Globus pallidus (tissue), 1 donor: Measurements from ENCODE around the gene CRACR2A.

Experiments used
- DNase-seq: peaks from one replicate; pipeline ENCODE4 v3.0.0-alpha.2; 2015; ENCODE audit warnings: low spot score

The CRACR2A gene

GRCh38 chr12:3752741-3753486 lies at the start of gene CRACR2A:
TSS of gene CRACR2A (minus strand) at chr12:3753109. CDS start at chr12:3696999, 56,110 bp downstream.
- DNase-seq: peak; percentile 10

- DNase-seq: no peak
Measured at GRCh38 chr12:3797531-3798048, 44.7 kb upstream of the CRACR2A start.

GRCh38 chr12:3795492-3796133 lies 42.7 kb upstream of the CRACR2A start:
- DNase-seq: no peak

- DNase-seq: no peak
Measured at GRCh38 chr12:3795066-3795465, 42.2 kb upstream of the CRACR2A start.

GRCh38 chr12:3792623-3793288 lies 39.8 kb upstream of the CRACR2A start:
- no peak for DNase-seq

GRCh38 chr12:3791256-3791874 lies 38.5 kb upstream of the CRACR2A start:
- DNase-seq: no peak

GRCh38 chr12:3790642-3791041 lies 37.7 kb upstream of the CRACR2A start:
- DNase-seq: no peak

GRCh38 chr12:3789838-3790237 lies 36.9 kb upstream of the CRACR2A start:
- no peak for DNase-seq

- DNase-seq: peak; percentile 12
Measured at GRCh38 chr12:3777206-3777809, 24.4 kb upstream of the CRACR2A start.

- DNase-seq: no peak
Measured at GRCh38 chr12:3775385-3776035, 22.6 kb upstream of the CRACR2A start.

- DNase-seq: no peak
Measured at GRCh38 chr12:3772380-3772779, 19.5 kb upstream of the CRACR2A start.

- no peak for DNase-seq
Measured at GRCh38 chr12:3771853-3772252, 18.9 kb upstream of the CRACR2A start.

GRCh38 chr12:3770891-3771290 lies 18.0 kb upstream of the CRACR2A start:
- DNase-seq: no peak

- no peak for DNase-seq
Measured at GRCh38 chr12:3768911-3769447, 16.1 kb upstream of the CRACR2A start.

GRCh38 chr12:3761116-3761735 lies 8.3 kb upstream of the CRACR2A start:
- DNase-seq: no peak

GRCh38 chr12:3759878-3760277 lies 7.0 kb upstream of the CRACR2A start:
- DNase-seq: no peak

GRCh38 chr12:3757261-3757660 lies 4.4 kb upstream of the CRACR2A start:
- DNase-seq: no peak

GRCh38 chr12:3755898-3756297 lies 3.0 kb upstream of the CRACR2A start:
- DNase-seq: no peak

GRCh38 chr12:3753544-3754284 lies 805 bp upstream of the CRACR2A start:
- no peak for DNase-seq

- DNase-seq: no peak
Measured at GRCh38 chr12:3752096-3752709, 706 bp downstream of the CRACR2A start.
